Osteoblast (primary cell): ENCODE results near the gene ENTR1. TPM values are rescaled to one million over a fixed set of nuclear protein-coding genes. Genes with fewer than 3 reads are reported as not detected.

Experiments used
- DNase-seq: peaks from one replicate; pipeline ENCODE4 v3.0.0; 2011; ENCODE audit warnings: low spot score, mixed read lengths; ENCODE audit not compliant: insufficient read length; ENCODE audit errors: missing footprints
- H2AFZ ChIP-seq: 2 replicates; pipeline ENCODE4 v1.6.0; 2011; ENCODE audit warnings: mild to moderate bottlenecking, low read length
- H3K27ac ChIP-seq: 2 replicates; pipeline ENCODE4 v1.5.1; 2011; ENCODE audit warnings: mild to moderate bottlenecking, low read depth, low read length, moderate library complexity
- H3K27me3 ChIP-seq: 2 replicates; pipeline ENCODE4 v1.6.0; 2012; ENCODE audit warnings: mild to moderate bottlenecking, control low read depth, inconsistent platforms, low read length, moderate library complexity; ENCODE audit not compliant: insufficient read depth
- H3K36me3 ChIP-seq: 2 replicates; pipeline ENCODE4 v1.5.1; 2011; ENCODE audit warnings: mild to moderate bottlenecking, low read length, control low read depth, moderate library complexity; ENCODE audit not compliant: insufficient read depth
- H3K4me1 ChIP-seq: 2 replicates; pipeline ENCODE4 v1.5.1; 2011; ENCODE audit warnings: mild to moderate bottlenecking, low read length, control low read depth, moderate library complexity; ENCODE audit not compliant: insufficient read depth
- H3K4me2 ChIP-seq: 2 replicates; pipeline ENCODE4 v1.6.0; 2011; ENCODE audit warnings: mild to moderate bottlenecking, low read length; ENCODE audit not compliant: insufficient read depth
- H3K4me3 ChIP-seq: fragments of 200-600 bp; sonication (generic); 3 replicates; pipeline ENCODE4 v1.5.1; 2012; ENCODE audit warnings: mild to moderate bottlenecking, low read length, inconsistent platforms; ENCODE audit not compliant: insufficient read depth
- H3K79me2 ChIP-seq: 2 replicates; pipeline ENCODE4 v1.6.0; 2012; ENCODE audit warnings: mild to moderate bottlenecking, low read length, control low read depth, inconsistent platforms; ENCODE audit not compliant: insufficient read depth
- H3K9me3 ChIP-seq: 2 replicates; pipeline ENCODE4 v1.5.1; 2011; ENCODE audit warnings: low read depth, low read length, control low read depth
- H4K20me1 ChIP-seq: 2 replicates; pipeline ENCODE4 v1.6.0; 2012; ENCODE audit warnings: mild to moderate bottlenecking, low read length, control low read depth; ENCODE audit not compliant: insufficient read depth
- CTCF ChIP-seq: IDR thresholded peaks from 2 replicates; pipeline ENCODE4 v1.5.1; 2011; ENCODE audit warnings: mild to moderate bottlenecking, low read depth, low read length, moderate library complexity; ENCODE audit errors: extremely low read depth
- total RNA-seq: library from RNA; depleted of rRNA; stranded (reverse); fragments of >200 nt; gene quantifications from 2 replicates; pipeline ENCODE4 v1.2.3, GENCODE V29; 2012

The ENTR1 gene
- total RNA-seq, 1 donor: 40.2 TPM

GRCh38 chr9:136402067-136402466 lies 8.3 kb downstream of the ENTR1 start:
- H2AFZ ChIP-seq: no peak overlapping the region
- H3K27me3 ChIP-seq: no peaks in the 10 kb centered on the region
- no peak overlapping the region for H3K4me3 ChIP-seq
- peaks cover 27% of the 10 kb centered on the region for H3K79me2 ChIP-seq
- peaks cover 58% of the 10 kb centered on the region for H3K36me3 ChIP-seq
- H3K27ac ChIP-seq: no peak overlapping the region
- no peak for DNase-seq
- no peak for TF ChIP-seq CTCF
- H3K4me2 ChIP-seq: no peak overlapping the region
- H3K9me3 ChIP-seq: no peaks in the 10 kb centered on the region
- H4K20me1 ChIP-seq: peaks cover 16% of the 10 kb centered on the region
- peaks cover 14% of the 10 kb centered on the region for H3K4me1 ChIP-seq

- Histone ChIP-seq H3K9me3 (no peaks in the 10 kb centered on the region), H3K4me3 (no peak overlapping the region), H3K36me3 (peaks cover 61% of the 10 kb centered on the region), H3K27me3 (no peaks in the 10 kb centered on the region), H3K4me1 (peaks cover 14% of the 10 kb centered on the region), H3K27ac (peak overlapping the region; percentile 58), H3K79me2 (peaks cover 31% of the 10 kb centered on the region), H4K20me1 (peaks cover 21% of the 10 kb centered on the region), H3K4me2 (no peak overlapping the region), H2AFZ (no peak overlapping the region)
- DNase-seq: no peak
- TF ChIP-seq CTCF: no peak
These were observed 9.1 kb downstream of the ENTR1 start for GRCh38 chr9:136401173-136401922.

GRCh38 chr9:136400038-136400834 lies 10.2 kb downstream of the ENTR1 start, which contains the start of gene SNAPC4:
Gene SNAPC4, minus strand, starts transcription at chr9:136400170. Its CDS starts 1,742 bp downstream, at chr9:136398428.
- Histone ChIP-seq H2AFZ (peak within 1 kb of the TSS; percentile 95), H3K4me3 (peak within 1 kb of the TSS; percentile 91), H3K36me3 (peaks cover 61% of the 10 kb centered on the region), H3K4me1 (peaks cover 14% of the 10 kb centered on the region), H4K20me1 (peaks cover 21% of the 10 kb centered on the region), H3K9me3 (no peaks in the 10 kb centered on the region), H3K4me2 (peak within 1 kb of the TSS; percentile 93), H3K79me2 (peaks cover 33% of the 10 kb centered on the region), H3K27ac (peak within 1 kb of the TSS; percentile 58), H3K27me3 (no peaks in the 10 kb centered on the region)
- TF ChIP-seq CTCF: peak; percentile 76
- DNase-seq: peak; percentile 100
